Measurements from ENCODE around the gene METAP1.
"Not testable (repeated sequence)": the region's sequence is repeated elsewhere in the genome, so short reads cannot be mapped to it uniquely, and the experiment has no call there.

The METAP1 gene

DNA sequence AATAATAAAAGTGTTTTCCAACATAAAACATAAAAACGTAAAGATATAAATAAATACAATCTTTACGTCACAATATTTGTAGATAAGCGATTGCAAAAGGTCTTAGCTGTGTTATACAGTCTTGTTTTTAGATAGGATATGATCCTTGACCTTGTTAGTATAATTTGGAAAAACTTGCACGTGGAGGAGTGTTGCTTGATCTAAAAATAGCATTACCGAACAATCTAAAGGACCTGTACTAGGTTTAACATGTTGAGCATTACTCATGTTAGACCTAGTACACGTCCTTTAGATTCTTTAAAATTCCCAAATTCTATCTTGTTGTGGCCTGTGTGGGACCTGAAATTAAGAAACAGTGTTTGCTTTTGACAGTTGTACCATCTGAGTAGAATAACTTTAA is 1.6 kb downstream of the METAP1 start:
- DNase-seq (ENCODE audit: low read depth, low spot score): no peak

DNA sequence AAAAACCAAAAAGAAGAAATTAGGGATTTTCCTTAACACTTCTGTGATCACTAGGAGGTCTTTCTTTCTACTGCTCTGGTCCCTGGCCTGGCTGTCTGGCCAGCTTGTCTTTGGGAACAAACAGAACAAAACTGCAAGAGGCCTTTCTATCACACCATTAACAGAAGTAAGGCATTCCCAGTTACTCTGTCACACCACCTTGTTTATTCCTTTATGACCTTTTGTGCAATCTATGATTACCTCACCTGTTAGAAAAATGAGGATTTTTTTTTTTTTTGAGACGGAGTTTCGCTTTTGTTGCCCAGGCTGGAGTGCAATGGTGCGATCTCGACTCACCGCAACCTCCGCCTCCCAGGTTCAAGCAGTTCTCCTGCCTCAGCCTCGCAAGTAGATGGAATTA is 3.0 kb downstream of the METAP1 start:
- Histone ChIP-seq H3K4me1 (ENCODE audit: control insufficient read depth, insufficient read depth, low read length) (peaks cover 1% of the 10 kb centered on the region; the same call in 1 of the 2 replicates), H3K36me3 (ENCODE audit: control insufficient read depth, insufficient read depth, low read length) (no peaks in the 10 kb centered on the region), H3K9me3 (ENCODE audit: control insufficient read depth, insufficient read depth, low read length) (no peaks in the 10 kb centered on the region), H3K27ac (ENCODE audit: low read length) (no peak overlapping the region), H3K4me3 (ENCODE audit: low read length) (no peak overlapping the region), H3K27me3 (ENCODE audit: control insufficient read depth, insufficient read depth, low read length) (no peaks in the 10 kb centered on the region)
- DNase-seq (ENCODE audit: low read depth, low spot score): no peak
- no CpG with 5 or more reads among the region's 7 CpGs for WGBS (ENCODE audit: insufficient coverage, insufficient read length)

More for the DNA sequence above, 1.6 kb downstream of the METAP1 start:
- no peaks in the 10 kb centered on the region for H3K36me3 ChIP-seq (ENCODE audit: control insufficient read depth, insufficient read depth, low read length)
- H3K9me3 ChIP-seq (ENCODE audit: control insufficient read depth, insufficient read depth, low read length): no peaks in the 10 kb centered on the region
- no peaks in the 10 kb centered on the region for H3K27me3 ChIP-seq (ENCODE audit: control insufficient read depth, insufficient read depth, low read length)
- H3K27ac ChIP-seq (ENCODE audit: low read length): no peak overlapping the region
- H3K4me1 ChIP-seq (ENCODE audit: control insufficient read depth, insufficient read depth, low read length): peaks cover 1% of the 10 kb centered on the region; the same call in 1 of the 2 replicates
- H3K4me3 ChIP-seq (ENCODE audit: low read length): no peak overlapping the region
- no CpG with 5 or more reads among the region's 6 CpGs for WGBS (ENCODE audit: insufficient coverage, insufficient read length)

GRCh38 chr4:99002279-99002678 is 6.8 kb downstream of the METAP1 start:
- Histone ChIP-seq H3K4me3 (ENCODE audit: low read length) (no peak overlapping the region), H3K4me1 (ENCODE audit: control insufficient read depth, insufficient read depth, low read length) (peaks cover 1% of the 10 kb centered on the region; the same call in 1 of the 2 replicates), H3K9me3 (ENCODE audit: control insufficient read depth, insufficient read depth, low read length) (no peaks in the 10 kb centered on the region), H3K36me3 (ENCODE audit: control insufficient read depth, insufficient read depth, low read length) (no peaks in the 10 kb centered on the region), H3K27me3 (ENCODE audit: control insufficient read depth, insufficient read depth, low read length) (no peaks in the 10 kb centered on the region), H3K27ac (ENCODE audit: low read length) (no peak overlapping the region)
- no CpG with 5 or more reads among the region's 3 CpGs for WGBS (ENCODE audit: insufficient coverage, insufficient read length)
- no peak for DNase-seq (ENCODE audit: low read depth, low spot score)

GRCh38 chr4:99008051-99008450 is 12.5 kb downstream of the METAP1 start:
- no peaks in the 10 kb centered on the region for H3K9me3 ChIP-seq (ENCODE audit: control insufficient read depth, insufficient read depth, low read length)
- H3K36me3 ChIP-seq (ENCODE audit: control insufficient read depth, insufficient read depth, low read length): no peaks in the 10 kb centered on the region
- no peak overlapping the region for H3K4me3 ChIP-seq (ENCODE audit: low read length)
- no peak overlapping the region for H3K27ac ChIP-seq (ENCODE audit: low read length)
- no CpG with 5 or more reads among the region's 2 CpGs for WGBS (ENCODE audit: insufficient coverage, insufficient read length)
- H3K27me3 ChIP-seq (ENCODE audit: control insufficient read depth, insufficient read depth, low read length): no peaks in the 10 kb centered on the region
- DNase-seq (ENCODE audit: low read depth, low spot score): no peak
- no peaks in the 10 kb centered on the region for H3K4me1 ChIP-seq (ENCODE audit: control insufficient read depth, insufficient read depth, low read length)

DNA sequence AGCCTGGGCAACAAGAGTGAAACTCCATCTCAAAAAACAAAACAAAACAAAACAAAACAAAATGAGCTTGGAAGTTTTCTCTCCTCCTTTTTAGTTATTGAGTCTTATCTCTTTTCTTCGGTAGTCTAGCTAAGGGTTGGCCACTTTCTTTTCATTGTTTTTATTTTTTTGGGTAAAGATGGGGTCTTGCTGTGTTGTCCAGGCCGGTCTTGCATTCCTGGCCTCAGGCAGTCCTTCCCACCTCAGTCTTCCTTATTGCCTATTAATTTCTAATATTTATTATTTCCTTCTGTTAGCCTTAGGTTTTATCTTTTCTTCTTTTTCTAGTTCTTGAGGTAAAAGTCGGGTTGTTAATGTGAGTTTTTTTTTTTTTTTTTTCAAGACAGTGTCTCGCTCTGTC is 16.4 kb downstream of the METAP1 start:
- Histone ChIP-seq H3K4me1 (ENCODE audit: control insufficient read depth, insufficient read depth, low read length) (no peaks in the 10 kb centered on the region), H3K27ac (ENCODE audit: low read length) (no peak overlapping the region), H3K27me3 (ENCODE audit: control insufficient read depth, insufficient read depth, low read length) (no peaks in the 10 kb centered on the region), H3K36me3 (ENCODE audit: control insufficient read depth, insufficient read depth, low read length) (no peaks in the 10 kb centered on the region), H3K4me3 (ENCODE audit: low read length) (no peak overlapping the region), H3K9me3 (ENCODE audit: control insufficient read depth, insufficient read depth, low read length) (no peaks in the 10 kb centered on the region)
- DNase-seq (ENCODE audit: low read depth, low spot score): no peak
- no CpG with 5 or more reads among the region's 4 CpGs for WGBS (ENCODE audit: insufficient coverage, insufficient read length)

- H3K36me3 ChIP-seq (ENCODE audit: control insufficient read depth, insufficient read depth, low read length): no peaks in the 10 kb centered on the region
- no peak overlapping the region for H3K27ac ChIP-seq (ENCODE audit: low read length)
- no CpG with 5 or more reads among the region's 4 CpGs for WGBS (ENCODE audit: insufficient coverage, insufficient read length)
- no peak overlapping the region for H3K4me3 ChIP-seq (ENCODE audit: low read length)
- no peaks in the 10 kb centered on the region for H3K9me3 ChIP-seq (ENCODE audit: control insufficient read depth, insufficient read depth, low read length)
- DNase-seq (ENCODE audit: low read depth, low spot score): no peak
- no peaks in the 10 kb centered on the region for H3K27me3 ChIP-seq (ENCODE audit: control insufficient read depth, insufficient read depth, low read length)
- H3K4me1 ChIP-seq (ENCODE audit: control insufficient read depth, insufficient read depth, low read length): no peaks in the 10 kb centered on the region
Observed at GRCh38 chr4:99013402-99013843, 17.9 kb downstream of the METAP1 start.

DNA sequence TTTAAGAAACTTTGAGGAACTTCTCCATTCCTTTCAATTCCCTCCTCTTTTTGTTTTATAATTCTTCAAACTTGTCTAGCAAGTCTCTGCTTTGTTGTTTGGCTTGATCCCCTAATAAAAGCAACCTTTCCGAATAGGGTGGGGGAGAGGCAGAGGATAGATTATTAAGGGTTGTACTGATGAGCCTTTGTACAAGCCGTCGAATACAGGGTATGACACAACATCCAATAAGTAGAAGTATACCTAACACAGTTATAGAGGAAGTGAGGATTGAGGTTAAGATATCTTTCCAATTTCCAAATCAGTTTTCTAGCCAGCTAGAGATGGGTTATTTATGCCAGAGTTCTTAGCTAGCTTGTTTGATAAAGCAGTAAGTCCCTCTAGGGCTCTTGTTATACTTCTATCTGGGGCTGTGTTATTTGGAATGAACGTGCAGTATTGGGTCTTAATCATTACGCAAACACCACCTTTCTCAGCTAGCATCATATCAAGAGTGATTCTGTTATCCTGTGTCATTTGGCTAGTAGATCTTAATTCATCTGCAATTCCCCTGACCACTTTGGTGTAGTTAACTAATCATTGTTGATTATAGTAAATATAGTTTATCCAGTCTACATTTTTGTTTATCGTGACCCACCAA is 18.5 kb downstream of the METAP1 start:
- no CpG with 5 or more reads among the region's 6 CpGs for WGBS (ENCODE audit: insufficient coverage, insufficient read length)
- Histone ChIP-seq H3K4me3 (ENCODE audit: low read length) (no peak overlapping the region), H3K27ac (ENCODE audit: low read length) (no peak overlapping the region), H3K4me1 (ENCODE audit: control insufficient read depth, insufficient read depth, low read length) (no peaks in the 10 kb centered on the region), H3K27me3 (ENCODE audit: control insufficient read depth, insufficient read depth, low read length) (no peaks in the 10 kb centered on the region), H3K9me3 (ENCODE audit: control insufficient read depth, insufficient read depth, low read length) (no peaks in the 10 kb centered on the region), H3K36me3 (ENCODE audit: control insufficient read depth, insufficient read depth, low read length) (no peaks in the 10 kb centered on the region)
- no peak for DNase-seq (ENCODE audit: low read depth, low spot score)

- no peaks in the 10 kb centered on the region for H3K27me3 ChIP-seq (ENCODE audit: control insufficient read depth, insufficient read depth, low read length)
- no peaks in the 10 kb centered on the region for H3K36me3 ChIP-seq (ENCODE audit: control insufficient read depth, insufficient read depth, low read length)
- DNase-seq (ENCODE audit: low read depth, low spot score): no peak
- H3K9me3 ChIP-seq (ENCODE audit: control insufficient read depth, insufficient read depth, low read length): no peaks in the 10 kb centered on the region; the same call in 1 of the 2 replicates
- no peak overlapping the region for H3K27ac ChIP-seq (ENCODE audit: low read length)
- H3K4me1 ChIP-seq (ENCODE audit: control insufficient read depth, insufficient read depth, low read length): peaks cover 1% of the 10 kb centered on the region; the same call in 1 of the 2 replicates
- no peak overlapping the region for H3K4me3 ChIP-seq (ENCODE audit: low read length)
- no CpG with 5 or more reads among the region's 5 CpGs for WGBS (ENCODE audit: insufficient coverage, insufficient read length)
Observed at GRCh38 chr4:99021386-99021785, 25.9 kb downstream of the METAP1 start.

GRCh38 chr4:99022566-99022965 is 27.0 kb downstream of the METAP1 start:
- Histone ChIP-seq H3K27ac (ENCODE audit: low read length) (no peak overlapping the region), H3K4me3 (ENCODE audit: low read length) (no peak overlapping the region), H3K36me3 (ENCODE audit: control insufficient read depth, insufficient read depth, low read length) (no peaks in the 10 kb centered on the region), H3K9me3 (ENCODE audit: control insufficient read depth, insufficient read depth, low read length) (no peaks in the 10 kb centered on the region; the same call in 1 of the 2 replicates), H3K4me1 (ENCODE audit: control insufficient read depth, insufficient read depth, low read length) (peaks cover 1% of the 10 kb centered on the region; the same call in 1 of the 2 replicates), H3K27me3 (ENCODE audit: control insufficient read depth, insufficient read depth, low read length) (no peaks in the 10 kb centered on the region)
- DNase-seq (ENCODE audit: low read depth, low spot score): no peak
- no CpG with 5 or more reads among the region's 9 CpGs for WGBS (ENCODE audit: insufficient coverage, insufficient read length)

GRCh38 chr4:99023800-99024251 is 28.3 kb downstream of the METAP1 start:
- not testable (repeated sequence) for H3K27me3 ChIP-seq (ENCODE audit: control insufficient read depth, insufficient read depth, low read length); H3K4me3 ChIP-seq (ENCODE audit: low read length); H3K27ac ChIP-seq (ENCODE audit: low read length); DNase-seq (ENCODE audit: low read depth, low spot score); H3K9me3 ChIP-seq (ENCODE audit: control insufficient read depth, insufficient read depth, low read length); H3K36me3 ChIP-seq (ENCODE audit: control insufficient read depth, insufficient read depth, low read length); H3K4me1 ChIP-seq (ENCODE audit: control insufficient read depth, insufficient read depth, low read length)
- no CpG with 5 or more reads among the region's 10 CpGs for WGBS (ENCODE audit: insufficient coverage, insufficient read length)
